Lower leg skin (tissue), 3 donors: ENCODE data around the gene MLLT3.

Experiments used
- CTCF ChIP-seq, 3 donors: fragments of 450-650 bp; IDR thresholded peaks; one replicate each; pipeline ENCODE4 v1.5.1; 2016; ENCODE audit warnings: antibody characterized with exemption in 3 of 3, mild to moderate bottlenecking in 3 of 3, moderate library complexity in 2 of 3
- POLR2A ChIP-seq, 2 donors: fragments of 450-650 bp; IDR thresholded peaks; one replicate each; pipeline ENCODE4 v1.6.1; 2016 to 2017; ENCODE audit warnings: antibody characterized with exemption in 2 of 2, mild to moderate bottlenecking in 1 of 2, moderate library complexity in 1 of 2

DNA sequence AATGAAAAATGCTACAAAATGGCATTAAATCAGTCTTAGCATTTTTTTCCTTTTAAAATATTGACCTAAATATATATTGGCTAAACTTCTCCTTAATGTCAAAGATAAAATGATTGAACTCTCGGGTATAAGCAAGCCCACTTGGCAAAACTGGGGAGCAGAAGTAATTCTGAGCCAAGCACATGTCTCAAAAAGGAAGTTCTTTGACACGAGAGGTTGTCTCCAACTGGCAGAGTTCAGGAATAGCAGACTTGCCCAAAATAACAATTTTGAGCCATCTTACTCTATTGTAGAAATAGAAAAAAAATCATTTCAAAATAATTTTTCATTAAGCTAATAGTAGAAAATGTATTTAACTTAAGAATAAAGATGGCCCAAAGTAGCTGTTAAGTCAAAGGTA is 10.4 kb upstream of the MLLT3 start:
- no peak for TF ChIP-seq CTCF (IDR thresholded peaks at IDR 0.05)
- TF ChIP-seq POLR2A (IDR thresholded peaks at IDR 0.05) = no peak
